GM21619 (cell line): ENCODE results near the gene RABGAP1L.
"Not testable (repeated sequence)": the region's sequence is repeated elsewhere in the genome, so short reads cannot be mapped to it uniquely, and the experiment has no call there.

ENCODE experiments used
- ATAC-seq: cut with Tn5 transposase; IDR thresholded peaks from one replicate; pipeline ENCODE4 v1.9.1; 2021; ENCODE audit not compliant: unreplicated experiment

RABGAP1L gene

DNA sequence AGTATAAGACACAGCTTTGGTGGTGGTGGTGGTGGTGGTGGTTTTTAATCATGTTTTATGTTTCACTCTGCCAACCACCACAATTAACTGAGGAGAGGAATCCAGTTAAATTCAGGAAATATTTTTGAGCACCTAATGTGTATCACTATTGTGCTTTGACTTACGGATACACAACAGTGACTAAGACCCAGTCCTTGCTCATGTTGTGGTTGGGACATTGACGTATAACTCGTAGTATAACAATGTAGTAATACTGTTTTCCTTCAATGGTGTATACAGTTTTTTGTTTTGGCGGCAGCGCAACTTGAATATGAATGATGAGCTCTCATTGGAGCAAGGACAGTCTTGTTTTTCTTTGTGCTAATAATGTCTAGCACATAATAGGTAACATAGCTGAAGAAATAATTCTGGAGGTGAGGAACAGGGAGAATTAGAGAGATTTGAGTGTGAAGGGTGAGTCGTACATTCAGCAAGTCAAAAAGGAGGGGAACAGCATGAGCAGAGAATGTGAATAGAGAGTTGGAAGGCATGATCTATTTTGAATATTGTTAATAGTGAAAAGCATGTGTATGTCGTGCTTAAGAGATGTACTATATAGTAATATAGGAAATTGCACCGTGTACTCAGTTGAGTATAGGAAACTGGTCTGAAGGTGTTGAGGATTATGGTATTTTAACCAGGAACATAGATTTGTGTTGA, 845.9 kb downstream of the RABGAP1L start:
- no peak for ATAC-seq

DNA sequence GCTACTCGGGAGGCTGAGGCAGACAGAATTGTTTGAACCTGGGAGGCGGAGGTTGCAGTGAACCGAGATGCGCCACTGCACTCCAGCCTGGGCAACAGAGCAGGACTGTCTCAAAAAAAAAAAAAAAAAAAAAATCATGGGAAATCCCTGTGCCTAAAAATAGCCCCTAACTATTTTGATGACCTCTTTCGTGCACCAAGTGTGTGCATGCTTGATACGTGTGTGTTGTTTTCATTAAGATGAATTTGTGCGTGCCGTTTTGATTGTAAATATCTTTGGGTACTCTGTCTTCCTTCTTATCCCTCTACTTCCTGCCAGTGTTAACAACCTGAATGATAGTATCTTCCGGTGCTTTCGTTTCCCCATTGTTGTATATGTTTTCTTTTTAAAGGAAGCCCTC, 850.2 kb downstream of the RABGAP1L start:
- no peak for ATAC-seq

DNA sequence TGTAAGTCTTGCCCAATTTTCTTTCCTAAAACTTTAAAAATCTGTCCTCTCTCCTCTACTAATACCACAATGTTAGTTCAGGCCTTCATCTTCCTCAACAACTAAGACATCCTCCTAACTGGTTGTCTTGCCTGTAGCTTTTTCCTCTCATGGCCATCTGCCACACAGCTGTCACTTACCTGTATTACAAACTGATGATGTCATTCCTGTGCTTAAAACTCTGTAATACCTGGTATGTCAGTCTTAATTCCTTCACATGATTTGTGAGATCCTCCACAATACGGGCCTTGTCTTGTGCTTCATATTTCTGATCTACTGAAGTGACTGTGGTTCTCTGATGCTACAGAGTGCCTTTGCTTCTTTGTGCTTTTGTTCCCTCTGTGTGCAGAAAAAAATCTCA, 854.1 kb downstream of the RABGAP1L start:
- no peak for ATAC-seq

DNA sequence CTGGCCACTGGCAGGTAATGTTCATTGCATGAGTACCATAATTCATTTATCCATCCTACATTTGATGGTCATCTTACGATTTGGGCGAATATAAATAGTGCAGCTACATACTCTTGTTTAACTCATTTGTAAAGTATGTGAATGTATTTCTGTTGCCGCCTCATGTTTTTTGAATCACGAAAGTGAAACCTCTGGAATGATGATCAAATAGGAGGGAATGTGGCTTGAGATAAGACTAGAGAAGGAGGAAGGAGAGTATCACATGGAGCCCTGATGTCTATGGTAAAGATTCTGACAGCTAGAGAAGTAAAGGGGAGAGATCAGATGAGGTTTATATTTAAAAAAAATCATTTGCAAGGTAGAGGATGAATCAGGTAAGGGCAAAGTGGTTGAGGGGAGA, 855.9 kb downstream of the RABGAP1L start:
- no peak for ATAC-seq

DNA sequence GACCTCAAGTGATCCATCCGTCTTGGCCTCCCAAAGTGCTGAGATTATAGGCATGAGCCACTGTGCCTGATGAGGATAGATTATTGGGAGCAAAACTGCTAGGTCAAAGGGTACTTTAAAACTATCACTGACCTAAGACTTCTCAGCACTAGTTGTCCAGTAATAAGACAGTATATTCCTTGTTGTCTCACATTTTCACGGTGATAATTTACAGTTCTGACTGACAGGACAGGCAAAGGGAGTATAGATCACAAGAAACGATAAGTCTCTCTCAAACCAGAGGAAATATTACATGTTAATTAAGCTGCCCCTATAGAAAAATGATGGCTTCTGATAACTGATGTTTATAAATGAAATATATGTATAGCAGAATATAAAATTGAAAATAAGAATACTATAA, 860.2 kb downstream of the RABGAP1L start:
- ATAC-seq = no peak

DNA sequence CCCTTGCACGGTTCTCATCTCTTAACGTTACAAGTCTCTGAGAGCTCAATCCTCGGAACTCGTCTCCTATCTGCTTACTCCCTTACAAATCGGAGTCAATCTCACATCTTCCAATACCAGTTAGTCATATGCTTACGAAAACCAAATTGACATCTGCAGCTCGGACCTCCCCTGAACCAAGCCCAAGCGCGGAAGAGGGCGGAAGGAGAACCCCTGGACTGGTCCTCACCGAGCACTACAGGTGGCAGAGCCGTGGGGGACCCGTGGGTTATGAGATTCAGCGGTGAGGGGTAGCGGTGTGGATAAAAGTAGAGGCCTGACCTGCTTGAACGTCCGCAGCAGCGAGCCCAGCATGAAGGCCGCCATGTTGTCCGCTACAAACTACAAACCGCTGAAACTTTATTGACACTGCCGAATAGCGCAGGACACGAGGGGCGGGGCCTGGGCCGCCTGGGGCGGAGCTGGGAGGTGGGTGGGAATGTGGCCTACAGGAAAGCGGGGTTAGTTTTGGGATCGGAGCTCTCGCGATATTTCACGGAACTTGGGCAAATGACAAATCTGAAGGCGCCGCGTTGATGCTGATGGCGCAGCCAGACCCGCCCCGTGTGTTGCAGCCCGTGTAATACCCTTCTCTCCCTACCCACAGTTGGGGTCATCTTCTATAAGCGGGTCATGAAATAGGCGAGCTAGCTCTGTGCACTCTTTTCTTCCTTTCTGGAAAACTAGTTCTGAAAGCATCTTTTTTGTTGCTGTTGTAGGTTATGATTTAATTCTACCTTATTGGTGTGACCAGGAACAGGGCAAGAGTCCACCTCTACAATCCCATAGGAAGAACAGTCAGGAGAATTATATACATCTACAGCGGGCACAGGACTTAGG, 864.0 kb downstream of the RABGAP1L start, which contains the start of gene MRPS14:
TSS of gene MRPS14 (minus strand) at position 383 of the 879 bp plus-strand sequence. CDS start at position 366, 17 bp downstream.
- ATAC-seq = peak; percentile 94

DNA sequence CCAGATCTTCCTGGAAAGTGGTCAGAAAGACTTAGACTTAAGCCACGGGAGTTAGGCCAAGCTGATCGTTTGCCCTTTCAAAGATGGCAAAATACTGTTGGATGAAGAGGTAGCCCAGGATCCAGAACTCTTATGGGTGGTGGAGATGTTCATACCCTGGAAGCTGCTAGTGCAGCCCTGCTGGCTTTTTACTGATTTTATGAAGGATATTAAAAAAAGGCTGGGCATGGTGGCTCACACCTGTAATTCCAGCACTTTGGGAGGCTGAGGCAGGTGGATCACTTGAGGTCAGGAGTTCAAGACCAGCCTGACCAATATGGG, 864.6 kb downstream of the RABGAP1L start:
- not testable (repeated sequence) for ATAC-seq

DNA sequence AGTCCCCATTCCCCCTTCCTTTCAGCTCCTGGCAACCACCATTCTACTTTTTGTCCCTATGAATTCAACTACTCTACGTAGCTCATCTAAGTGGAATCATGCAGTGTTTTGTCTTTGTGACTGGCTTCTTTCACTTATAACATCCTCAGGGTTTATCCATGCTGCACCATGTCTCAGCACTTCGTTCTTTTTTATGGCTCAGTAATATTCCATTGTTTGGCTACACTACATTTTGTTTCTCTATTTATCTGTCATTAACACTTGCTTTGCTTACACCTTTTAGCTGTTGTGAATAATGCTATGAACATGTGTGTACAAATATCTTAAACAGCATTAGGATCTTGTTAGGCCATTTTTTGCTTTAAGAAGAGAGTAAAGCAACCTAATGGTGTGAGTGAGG, 865.5 kb downstream of the RABGAP1L start:
- ATAC-seq = no peak

DNA sequence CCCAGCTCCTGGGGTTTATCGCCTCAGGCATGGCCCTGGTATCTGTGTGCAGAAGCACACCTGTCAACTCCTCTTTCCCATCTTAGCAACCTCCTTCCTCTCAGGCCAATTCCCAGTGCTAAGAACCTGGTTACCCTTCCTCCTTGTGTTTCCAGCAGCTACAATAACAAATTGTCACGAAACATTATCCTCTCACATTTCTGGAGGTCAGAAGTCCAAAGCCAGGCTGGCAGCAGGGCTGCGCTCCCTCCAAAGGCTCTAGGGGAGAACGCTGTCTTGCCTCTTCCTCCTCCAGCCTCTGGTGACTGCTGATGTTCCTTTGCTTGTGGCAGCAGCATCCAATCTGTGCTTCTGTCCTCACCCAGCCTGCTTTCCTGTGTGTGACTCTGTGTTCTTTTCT, 874.6 kb downstream of the RABGAP1L start:
- ATAC-seq = no peak

DNA sequence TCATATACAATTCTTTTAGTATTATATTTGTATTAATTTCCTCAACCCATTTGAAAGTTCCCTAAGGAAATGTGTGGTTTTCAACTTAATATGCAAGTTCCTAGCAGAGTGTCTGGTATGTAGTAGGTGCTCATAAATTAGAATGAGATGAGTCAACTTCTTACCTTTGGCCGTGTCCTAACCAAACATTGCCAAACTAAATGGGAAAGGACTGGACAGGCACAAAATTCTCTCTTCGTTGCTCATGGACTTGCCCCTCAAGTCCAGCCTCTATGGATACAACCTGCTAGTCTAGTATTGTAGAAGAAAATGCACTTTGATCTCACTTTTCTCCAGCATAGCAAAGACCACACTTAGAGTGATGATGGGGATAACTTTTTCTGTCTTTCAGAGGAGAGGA, 875.5 kb downstream of the RABGAP1L start:
- no peak for ATAC-seq

DNA sequence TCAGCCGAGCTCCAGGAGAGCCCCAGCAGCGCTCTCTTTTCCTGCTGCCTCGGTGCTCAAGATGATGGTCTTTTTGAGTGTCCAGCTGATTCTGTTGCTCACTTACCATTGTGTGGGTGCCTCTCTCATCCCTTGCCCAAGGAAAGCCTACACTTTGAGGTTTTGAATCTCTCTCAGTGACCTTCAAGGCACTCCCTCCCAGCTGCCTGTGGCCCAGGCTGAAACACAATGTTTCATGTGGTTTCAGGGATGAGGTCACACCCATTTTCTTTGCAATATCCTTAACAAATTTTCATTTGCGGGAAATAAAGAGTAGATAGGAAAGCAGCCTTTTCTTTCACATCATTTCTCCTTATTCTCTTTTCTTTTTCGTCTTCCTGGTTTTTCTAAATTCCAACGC, 876.5 kb downstream of the RABGAP1L start:
- ATAC-seq = no peak

DNA sequence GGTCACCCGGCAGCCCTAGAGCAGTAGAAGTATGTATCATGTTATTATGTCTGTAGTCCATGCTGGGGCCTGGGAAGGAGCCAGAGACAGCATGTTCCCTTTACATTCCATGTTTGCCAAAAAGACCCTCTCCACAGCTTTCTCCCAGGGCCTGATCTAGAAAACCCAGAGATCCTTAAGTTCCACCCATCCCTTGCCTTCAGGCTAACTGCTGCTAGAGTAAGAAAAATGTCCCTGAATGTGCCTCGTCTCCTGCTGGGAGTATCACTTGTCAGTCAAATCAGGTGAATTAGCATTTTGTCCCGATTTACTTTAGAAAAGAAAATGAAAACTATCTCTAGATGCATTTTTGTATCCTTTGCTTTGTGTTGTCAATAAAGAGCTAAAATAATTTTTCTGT, 877.2 kb downstream of the RABGAP1L start:
- ATAC-seq = no peak

DNA sequence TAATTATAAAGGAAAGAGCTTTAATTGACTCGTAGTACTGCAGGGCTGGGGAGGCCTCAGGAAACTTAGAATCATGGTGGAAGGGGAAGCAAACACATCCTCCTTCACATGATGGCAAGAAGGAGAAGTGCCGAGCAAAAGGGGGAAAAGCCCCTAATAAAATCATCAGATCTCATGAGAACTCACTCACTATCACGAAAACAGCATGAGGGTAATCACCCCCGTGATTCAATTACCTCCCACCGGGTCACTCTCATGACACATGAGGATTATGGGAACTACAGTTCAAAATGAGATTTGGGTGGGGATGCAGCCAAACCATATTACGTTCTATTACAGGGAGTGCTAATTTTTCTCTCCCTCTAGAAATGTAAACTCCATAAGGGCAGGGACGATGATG, 878.1 kb downstream of the RABGAP1L start:
- no peak for ATAC-seq

DNA sequence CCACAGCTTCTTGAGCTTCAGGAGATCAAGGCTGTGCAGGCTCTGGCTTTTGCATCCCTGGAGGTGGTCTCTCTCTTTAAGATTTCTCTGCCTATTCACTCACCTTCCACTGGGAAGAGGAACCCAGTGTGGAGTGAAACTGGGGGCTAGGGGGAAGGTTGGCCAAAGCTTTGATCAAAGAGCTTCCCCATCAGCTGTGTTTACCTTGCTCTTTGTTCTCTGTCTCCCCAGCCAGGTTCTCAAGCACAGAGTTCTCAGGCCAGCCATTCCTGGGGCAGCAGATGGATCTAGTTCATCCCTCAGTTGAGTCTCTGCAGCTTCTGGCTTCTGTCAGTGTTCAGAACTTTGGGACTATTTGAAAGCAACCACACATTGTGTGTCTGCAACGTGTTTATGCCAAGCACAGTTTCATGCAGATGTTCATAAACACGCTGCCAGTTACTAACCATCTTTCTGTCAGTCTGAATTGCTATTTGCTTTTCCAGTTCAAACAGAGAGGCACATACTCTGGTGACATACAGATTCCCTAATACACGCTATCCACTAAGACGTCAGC, 881.1 kb downstream of the RABGAP1L start:
- no peak for ATAC-seq

DNA sequence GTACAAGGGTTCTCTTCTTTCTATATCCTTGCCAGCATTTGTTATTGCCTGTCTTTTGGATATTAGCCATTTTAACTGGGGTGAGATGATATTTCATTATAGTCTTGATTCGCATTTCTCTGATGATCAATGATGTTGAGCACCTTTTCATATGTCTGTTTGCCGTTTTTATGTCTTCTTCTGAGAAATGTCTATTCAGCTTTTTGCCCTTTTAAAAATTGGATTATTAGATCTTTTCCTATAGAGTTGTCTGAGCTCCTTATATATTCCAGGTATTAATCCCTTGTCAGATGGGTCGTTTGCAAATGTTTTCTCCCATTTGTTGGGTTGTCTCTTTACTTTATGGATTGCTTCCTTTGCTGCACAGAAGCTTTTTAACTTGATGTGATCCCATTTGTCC, 883.3 kb downstream of the RABGAP1L start:
- no peak for ATAC-seq

DNA sequence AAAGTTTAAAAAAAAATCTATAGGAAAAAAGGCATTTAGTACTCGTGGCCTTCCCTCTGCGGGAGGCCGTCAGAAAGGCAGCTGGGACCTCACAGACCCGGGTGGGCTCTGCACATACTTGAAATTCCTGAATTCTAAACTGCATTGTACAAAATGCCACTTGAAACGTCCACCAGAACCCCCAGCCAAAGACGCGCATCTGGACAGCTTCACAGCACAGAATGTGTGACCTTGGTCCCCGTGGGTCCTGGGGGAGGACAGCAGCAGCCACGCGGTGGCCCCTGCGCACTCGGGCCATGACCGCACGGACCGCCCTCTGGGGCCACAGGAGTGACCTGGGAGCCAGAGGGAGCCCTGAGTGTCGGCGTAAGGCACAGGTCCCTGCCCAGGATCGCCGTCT, 884.5 kb downstream of the RABGAP1L start:
- ATAC-seq = no peak

DNA sequence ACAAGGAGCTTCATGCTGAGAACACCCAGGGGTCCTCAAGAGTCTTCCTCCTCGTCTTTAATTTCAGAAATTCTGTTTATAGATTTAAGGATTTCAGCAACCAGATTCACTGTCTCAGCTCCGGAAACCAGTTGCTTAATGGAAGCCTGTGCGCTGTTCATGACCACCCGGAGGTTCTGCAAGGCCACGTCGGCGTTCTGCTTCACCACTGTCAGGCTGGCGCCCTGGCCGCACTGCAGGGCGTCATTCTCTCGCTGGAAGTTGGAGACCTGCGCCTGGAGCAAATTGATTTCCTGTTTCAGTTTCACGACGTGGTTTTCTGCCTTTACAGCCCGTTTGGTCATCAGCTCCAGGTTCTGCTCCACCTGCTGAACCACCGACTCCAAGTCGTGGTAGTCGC, 885.3 kb downstream of the RABGAP1L start:
- ATAC-seq = not testable (repeated sequence)
